Urothelium cell line (cell line): ENCODE results near the gene CTDNEP1.
A peak's percentile ranks its signal among the peaks of the same experiment; 100 is the strongest.
"Not testable (repeated sequence)": the region's sequence is repeated elsewhere in the genome, so short reads cannot be mapped to it uniquely, and the experiment has no call there.

Experiments used
- DNase-seq: peaks from one replicate; pipeline ENCODE4 v3.0.0; 2011; ENCODE audit warnings: low spot score, mixed read lengths
- FAIRE-seq: peaks from 2 replicates; lab custom pipeline; 2011; peaks lifted over from hg19 to GRCh38; lab: Jason Lieb, UNC

CTDNEP1 gene

GRCh38 chr17:7249214-7249613 is 2.3 kb downstream of the CTDNEP1 start:
- DNase-seq (no peak), FAIRE-seq (no peak)

- DNase-seq, result no peak
- no peak for FAIRE-seq
Observed at GRCh38 chr17:7248796-7249195, 2.7 kb downstream of the CTDNEP1 start.

DNA sequence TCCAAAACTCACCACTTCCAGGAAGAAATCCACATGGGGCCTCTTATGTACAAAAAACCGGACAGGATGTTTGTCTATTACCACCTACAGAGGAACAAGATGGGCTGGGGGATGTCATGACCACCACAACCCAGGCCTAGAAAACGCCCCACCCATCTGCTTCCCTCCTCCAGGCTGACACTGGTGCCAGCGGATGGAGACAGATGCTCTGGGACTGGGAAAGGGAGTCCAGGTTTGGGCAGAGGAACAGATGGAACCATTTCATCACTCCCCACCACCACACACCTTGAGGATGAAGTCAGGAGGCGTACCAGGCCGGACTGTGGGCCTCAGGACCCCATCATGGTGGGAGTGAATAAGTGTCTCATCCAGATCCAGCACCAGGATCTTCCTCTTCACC is 4.8 kb downstream of the CTDNEP1 start:
- FAIRE-seq (no peak), DNase-seq (no peak)

DNA sequence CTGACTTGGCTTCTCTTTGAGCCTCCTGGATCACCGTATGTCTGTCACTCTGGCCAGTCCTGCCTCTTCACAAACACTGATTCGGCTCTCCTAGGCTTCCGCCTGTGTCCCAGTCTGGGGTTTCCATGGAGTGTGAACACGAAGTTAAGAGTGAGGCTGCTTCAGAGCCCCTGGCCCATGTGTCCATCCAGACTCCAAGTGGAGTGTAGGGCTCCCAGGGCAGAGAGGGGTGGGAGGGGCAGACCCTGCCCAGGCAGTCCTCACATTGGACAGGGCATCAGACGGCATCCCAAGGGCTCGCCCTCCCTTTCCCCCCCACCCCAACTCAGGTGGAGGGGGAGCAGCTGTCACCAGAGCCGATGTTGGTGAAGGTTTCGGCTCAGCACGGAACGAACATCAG is 7.7 kb downstream of the CTDNEP1 start:
- not testable (repeated sequence) for DNase-seq, FAIRE-seq

GRCh38 chr17:7243453-7243729 is 8.1 kb downstream of the CTDNEP1 start:
- no peak for FAIRE-seq

DNA sequence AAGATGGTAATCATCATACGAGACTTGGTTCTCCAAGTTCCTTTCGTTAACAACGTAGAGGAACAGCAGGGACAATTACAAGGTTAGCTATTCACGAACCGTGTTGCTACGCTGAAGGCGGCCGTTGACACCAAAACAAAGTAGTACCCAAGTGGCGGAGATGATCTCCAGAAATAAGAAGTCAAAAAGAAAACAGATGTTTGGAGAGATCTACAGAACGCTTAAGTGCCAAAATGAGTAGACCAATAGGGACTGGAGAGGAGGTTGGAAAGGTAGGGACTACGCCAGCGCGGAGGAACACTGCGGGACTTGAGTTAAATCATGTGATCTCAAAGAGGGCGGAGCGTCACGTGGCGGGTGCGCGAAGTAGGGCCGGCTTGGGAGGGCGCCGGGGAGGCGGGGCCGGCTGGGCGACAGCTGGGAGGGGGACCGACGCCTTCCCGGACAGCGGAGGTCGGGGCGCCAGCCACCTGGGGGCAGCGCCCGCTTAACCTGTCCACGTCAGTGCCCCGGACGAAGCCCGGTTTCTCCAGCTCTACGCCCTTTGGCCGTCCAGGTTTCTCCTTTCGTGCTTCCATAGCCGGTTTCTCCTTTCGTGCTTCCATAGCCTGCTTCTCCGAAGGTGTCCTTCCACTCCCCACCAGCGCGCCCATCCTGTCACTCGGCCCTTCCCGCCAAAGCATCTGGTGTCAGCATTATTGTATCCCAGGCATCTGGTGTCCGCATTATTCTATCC is 8.6 kb downstream of the CTDNEP1 start:
- FAIRE-seq (no peak), DNase-seq (peak; percentile 79)

More at GRCh38 chr17:7243453-7243729, 8.1 kb downstream of the CTDNEP1 start:
- DNase-seq, result no peak

DNA sequence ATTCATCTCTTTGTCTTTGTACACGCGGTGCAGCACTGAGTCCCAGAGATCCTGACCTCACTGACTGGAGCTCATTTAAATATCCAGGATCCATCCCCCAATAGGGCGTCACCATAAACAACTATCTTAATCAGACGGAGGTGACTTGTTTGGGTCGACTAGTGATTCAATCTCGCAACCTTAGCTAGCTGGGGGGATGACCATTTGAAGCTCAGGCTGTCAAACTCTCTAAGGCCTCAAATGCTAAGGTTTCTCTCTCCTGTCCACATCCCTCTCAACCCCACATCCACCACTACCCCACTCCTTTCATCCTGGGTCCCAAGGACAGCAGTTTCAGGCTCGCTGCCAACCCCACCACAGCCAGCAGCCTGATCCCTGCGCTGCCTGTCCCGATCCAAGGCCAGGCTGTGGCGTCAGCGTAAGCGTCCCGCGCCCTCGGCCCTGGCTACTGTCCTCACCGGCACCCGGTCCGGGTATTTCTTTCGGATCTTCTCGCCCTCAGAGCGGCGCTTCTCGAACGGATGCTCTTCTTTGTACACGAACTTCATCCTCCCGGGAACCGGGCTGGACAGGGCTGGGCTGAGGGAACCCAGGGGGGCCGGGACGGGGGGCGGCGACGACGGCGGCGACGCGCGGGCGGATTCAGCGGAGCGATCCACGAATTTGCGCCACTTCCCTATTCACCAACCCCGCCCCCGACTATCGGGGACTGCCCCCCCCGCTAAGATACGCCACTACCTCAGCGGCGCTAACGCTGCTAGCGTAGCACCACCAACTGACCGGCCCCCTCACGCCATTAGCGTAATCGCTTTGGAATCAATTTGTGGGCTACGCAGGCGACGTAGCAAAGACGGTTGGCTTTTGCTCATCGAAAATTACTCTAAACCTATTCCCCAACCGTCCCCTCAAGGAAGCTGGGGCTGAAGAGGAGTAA is 9.5 kb downstream of the CTDNEP1 start, which contains the start of gene GABARAP:
GABARAP (minus strand) TSS at position 667 of the 934 bp plus-strand sequence; CDS start at position 548, 119 bp downstream.
- no peak for FAIRE-seq
- peak; percentile 72 for DNase-seq

- FAIRE-seq (no peak), DNase-seq (no peak)
Observed at GRCh38 chr17:7241090-7241733, 10.3 kb downstream of the CTDNEP1 start.

DNA sequence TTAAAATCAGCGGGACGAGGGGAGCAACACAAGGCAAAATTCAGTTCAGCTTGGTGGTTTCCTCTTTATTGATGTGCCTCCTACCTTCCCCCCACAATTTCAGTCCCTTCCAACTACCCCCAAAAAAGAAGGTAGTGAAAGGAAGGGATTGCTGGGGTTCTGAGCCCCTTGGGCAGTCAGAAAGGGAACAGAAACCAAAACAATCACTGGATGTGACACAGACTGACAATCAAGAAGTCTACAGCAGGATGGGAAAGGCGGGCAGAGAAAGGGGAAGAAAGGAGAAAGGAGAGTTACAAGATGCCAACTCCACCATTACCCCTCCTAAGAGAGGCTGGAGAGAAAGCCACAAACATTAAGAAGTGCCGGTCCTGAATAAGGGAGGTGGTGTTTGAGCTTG is 11.2 kb downstream of the CTDNEP1 start:
- no peak for FAIRE-seq
- no peak for DNase-seq

- peak; percentile 95 for DNase-seq
- FAIRE-seq, result no peak
Observed at GRCh38 chr17:7239091-7240027, 12.2 kb downstream of the CTDNEP1 start, which contains the start of gene PHF23. Gene PHF23, minus strand, starts transcription at chr17:7239457. Its CDS starts 178 bp downstream, at chr17:7239279.

DNA sequence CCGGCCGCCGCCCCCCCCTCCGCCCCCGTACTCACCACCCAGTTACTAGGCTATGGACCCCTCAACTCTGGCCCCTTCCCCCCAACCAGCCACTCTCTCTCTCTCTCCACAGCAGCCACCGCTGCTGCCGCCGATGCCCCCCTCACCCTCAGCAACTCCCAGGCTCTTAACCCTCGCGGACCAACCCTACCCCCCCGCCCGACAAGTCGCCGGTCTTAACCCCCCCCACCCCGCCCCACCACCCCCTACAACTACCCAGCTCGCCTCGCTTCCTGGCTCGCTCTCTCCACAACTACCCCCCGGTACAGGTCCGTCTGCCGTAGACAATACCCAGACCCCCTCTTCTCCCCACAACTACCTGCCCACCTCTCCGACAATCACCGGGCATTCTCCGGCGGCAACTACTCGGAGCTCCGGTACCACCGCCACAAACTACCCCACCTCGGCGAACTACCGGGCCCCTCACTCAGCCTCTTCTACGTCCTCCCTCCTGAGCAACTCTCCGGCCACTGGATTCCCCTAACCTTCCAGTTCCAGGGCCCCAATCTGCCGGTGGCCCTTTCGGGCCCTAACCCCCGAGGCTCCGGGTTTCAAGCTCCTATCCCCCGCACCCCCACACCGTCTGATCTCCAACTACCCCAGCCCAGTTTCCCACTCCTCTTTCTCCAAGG is 13.0 kb downstream of the CTDNEP1 start:
- FAIRE-seq, result no peak
- DNase-seq, result peak; percentile 23

- no peak for FAIRE-seq
Observed at GRCh38 chr17:7237761-7238419, 13.6 kb downstream of the CTDNEP1 start.

GRCh38 chr17:7237266-7237760 is 14.2 kb downstream of the CTDNEP1 start:
- no peak for FAIRE-seq

More at GRCh38 chr17:7237761-7238419, 13.6 kb downstream of the CTDNEP1 start:
- peak; percentile 54 for DNase-seq

GRCh38 chr17:7236808-7237207 is 14.7 kb downstream of the CTDNEP1 start:
- FAIRE-seq, result no peak
- no peak for DNase-seq

More at GRCh38 chr17:7237266-7237760, 14.2 kb downstream of the CTDNEP1 start:
- no peak for DNase-seq

DNA sequence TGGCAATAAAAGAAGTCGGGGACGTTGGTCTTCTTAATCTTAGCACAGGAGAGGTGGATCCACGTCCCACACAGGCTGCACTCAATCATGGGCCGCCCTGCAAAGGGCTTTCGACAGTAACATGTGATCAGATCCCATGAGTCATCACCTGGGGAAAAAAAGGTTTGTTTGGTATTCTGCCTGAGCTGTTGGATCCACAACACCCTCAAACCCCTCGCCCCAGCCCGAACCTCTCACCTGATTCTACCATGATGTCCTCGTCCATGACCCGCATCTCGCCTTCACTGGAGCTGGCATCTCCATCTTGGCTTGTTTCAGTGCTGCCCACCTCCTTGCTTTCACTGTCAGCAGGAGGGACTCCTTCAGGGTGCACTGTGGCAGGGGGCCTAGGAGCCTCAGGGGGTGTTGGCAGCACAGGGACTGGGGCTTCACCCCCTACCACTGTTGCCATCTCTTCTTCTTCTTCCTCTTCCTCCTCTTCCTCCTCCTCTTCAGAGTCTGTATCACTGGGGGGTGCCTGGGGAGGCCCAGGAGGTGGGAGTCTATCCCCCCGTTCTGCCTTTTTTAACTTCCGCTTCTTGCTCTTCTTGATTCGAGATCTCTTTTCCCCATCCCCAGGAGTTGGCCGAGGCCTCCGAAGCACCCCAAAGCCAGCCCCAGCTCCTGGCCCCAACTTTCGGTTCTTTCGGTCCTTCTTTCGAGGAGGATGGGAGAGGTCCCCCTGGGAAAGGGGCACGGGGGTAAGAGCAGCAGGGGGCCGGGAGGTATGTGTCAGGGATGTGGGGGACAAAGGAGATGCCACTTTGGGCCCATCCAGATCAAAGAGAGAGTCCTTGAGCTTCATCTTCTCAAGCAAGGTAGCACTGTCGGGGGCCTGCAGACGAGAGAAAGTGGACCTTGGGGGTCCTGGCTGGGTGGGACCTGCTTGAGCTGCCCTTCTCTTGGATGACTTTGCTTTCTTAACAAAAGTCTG is 15.6 kb downstream of the CTDNEP1 start:
- FAIRE-seq (no peak), DNase-seq (no peak)

- peak; percentile 93 for FAIRE-seq
Observed at GRCh38 chr17:7234083-7234951, 17.2 kb downstream of the CTDNEP1 start, which contains the start of gene DVL2. Gene DVL2, minus strand, starts transcription at chr17:7234517. Its CDS starts 255 bp downstream, at chr17:7234262.

GRCh38 chr17:7233701-7234082 is 17.8 kb downstream of the CTDNEP1 start:
- DNase-seq (no peak), FAIRE-seq (no peak)

More at GRCh38 chr17:7234083-7234951, 17.2 kb downstream of the CTDNEP1 start, which contains the start of gene DVL2:
- peak; percentile 87 for DNase-seq
